Esophagus squamous epithelium (tissue), 5 donors: ENCODE measurements around the gene MGST3. TPM values are rescaled to one million over a fixed set of nuclear protein-coding genes. Genes with fewer than 3 reads are reported as not detected.
"Not testable (repeated sequence)": the region's sequence is repeated elsewhere in the genome, so short reads cannot be mapped to it uniquely, and the experiment has no call there.

Experiments used
- DNase-seq: peaks from one replicate; lab custom pipeline; 2025; lab: John Stamatoyannopoulos, UW
- H3K27ac ChIP-seq, 4 donors: fragments of 200-600 bp; sonication (generic); one replicate each; pipeline ENCODE4 v1.5.1; 2016 to 2019; ENCODE audit warnings: mild to moderate bottlenecking in 1 of 4
- H3K27me3 ChIP-seq, 4 donors: fragments of 200-600 bp; sonication (generic); 1 replicate in 3 of 4; 2 replicates in 1 of 4; pipeline versions ENCODE4 v1.5.1 to v1.6.0; 2017 to 2021; ENCODE audit warnings: antibody characterized with exemption in 1 of 4
- H3K36me3 ChIP-seq, 3 donors: fragments of 200-600 bp; sonication (generic); one replicate each; pipeline ENCODE4 v1.5.1; 2016 to 2019
- H3K4me1 ChIP-seq, 3 donors: fragments of 200-600 bp; sonication (generic); one replicate each; pipeline ENCODE4 v1.5.1; 2017 to 2019
- H3K4me3 ChIP-seq, 4 donors: fragments of 200-600 bp; sonication (generic); 1 replicate in 3 of 4; 2 replicates in 1 of 4; pipeline ENCODE4 v1.5.1; 2016 to 2019; ENCODE audit warnings: mild to moderate bottlenecking in 2 of 4, moderate library complexity in 1 of 4
- H3K9me3 ChIP-seq, 3 donors: fragments of 200-600 bp; sonication (generic); one replicate each; pipeline ENCODE4 v1.5.1; 2016 to 2019
- POLR2A ChIP-seq, 4 donors: fragments of 450-650 bp; IDR thresholded peaks; one replicate each; pipeline ENCODE4 v1.6.1; 2017; ENCODE audit warnings: antibody characterized with exemption in 4 of 4, mild to moderate bottlenecking in 4 of 4, moderate library complexity in 3 of 4
- WGBS, 2 donors: methylation state at CpG; one replicate each; pipeline ENCODE4 v1.1.5; 2018; 5-methylcytosine and 5-hydroxymethylcytosine counted together
- intact Hi-C: fragments of 100-400 bp; cut with DNase I; formaldehyde crosslinking; loops from one replicate; pipeline ENCODE4 v1.15.0; 2022
- total RNA-seq, 4 donors: library from RNA; depleted of rRNA; stranded (reverse); fragments of >200 nt; gene quantifications; one replicate each; pipeline ENCODE4 v1.1.0, GENCODE V29; 2016
- TF ChIP-seq, protein P1 (sequence below), 6 experiments: fragments of 450-650 bp in 4 of 6; fragments of 200-600 bp in 2 of 6; sonication (generic) in 2 of 6; IDR thresholded peaks; one replicate each; pipeline ENCODE4 v1.5.1; 2016 to 2019; ENCODE audit warnings: antibody characterized with exemption in 6 of 6, mild to moderate bottlenecking in 4 of 6, moderate library complexity in 4 of 6
- donor health status: DM: yes; HTN: yes; CAD: no.

The MGST3 gene
- total RNA-seq, 4 donors from 2014 or later: 64.7 to 103 (median 82.9) TPM

- intact Hi-C loops: no loop called here
- no peaks in the 10 kb centered on the region for H3K9me3 ChIP-seq
- no peaks in the 10 kb centered on the region for H3K27me3 ChIP-seq
- H3K27ac ChIP-seq: no peak overlapping the region
- H3K4me3 ChIP-seq: no peak overlapping the region
- H3K36me3 ChIP-seq: peaks cover 0 to 39% (median 5%) of the 10 kb centered on the region in 3 donors
- DNase-seq: no peak
- TF ChIP-seq, protein P1, sequence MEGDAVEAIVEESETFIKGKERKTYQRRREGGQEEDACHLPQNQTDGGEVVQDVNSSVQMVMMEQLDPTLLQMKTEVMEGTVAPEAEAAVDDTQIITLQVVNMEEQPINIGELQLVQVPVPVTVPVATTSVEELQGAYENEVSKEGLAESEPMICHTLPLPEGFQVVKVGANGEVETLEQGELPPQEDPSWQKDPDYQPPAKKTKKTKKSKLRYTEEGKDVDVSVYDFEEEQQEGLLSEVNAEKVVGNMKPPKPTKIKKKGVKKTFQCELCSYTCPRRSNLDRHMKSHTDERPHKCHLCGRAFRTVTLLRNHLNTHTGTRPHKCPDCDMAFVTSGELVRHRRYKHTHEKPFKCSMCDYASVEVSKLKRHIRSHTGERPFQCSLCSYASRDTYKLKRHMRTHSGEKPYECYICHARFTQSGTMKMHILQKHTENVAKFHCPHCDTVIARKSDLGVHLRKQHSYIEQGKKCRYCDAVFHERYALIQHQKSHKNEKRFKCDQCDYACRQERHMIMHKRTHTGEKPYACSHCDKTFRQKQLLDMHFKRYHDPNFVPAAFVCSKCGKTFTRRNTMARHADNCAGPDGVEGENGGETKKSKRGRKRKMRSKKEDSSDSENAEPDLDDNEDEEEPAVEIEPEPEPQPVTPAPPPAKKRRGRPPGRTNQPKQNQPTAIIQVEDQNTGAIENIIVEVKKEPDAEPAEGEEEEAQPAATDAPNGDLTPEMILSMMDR (IDR thresholded peaks at IDR 0.05): no peak
- no peak for TF ChIP-seq POLR2A (IDR thresholded peaks at IDR 0.05)
- peaks cover 0 to 51% (median 7%) of the 10 kb centered on the region in 3 donors for H3K4me1 ChIP-seq
These were observed 16.5 kb downstream of the MGST3 start for GRCh38 chr1:165647517-165647916.

DNA sequence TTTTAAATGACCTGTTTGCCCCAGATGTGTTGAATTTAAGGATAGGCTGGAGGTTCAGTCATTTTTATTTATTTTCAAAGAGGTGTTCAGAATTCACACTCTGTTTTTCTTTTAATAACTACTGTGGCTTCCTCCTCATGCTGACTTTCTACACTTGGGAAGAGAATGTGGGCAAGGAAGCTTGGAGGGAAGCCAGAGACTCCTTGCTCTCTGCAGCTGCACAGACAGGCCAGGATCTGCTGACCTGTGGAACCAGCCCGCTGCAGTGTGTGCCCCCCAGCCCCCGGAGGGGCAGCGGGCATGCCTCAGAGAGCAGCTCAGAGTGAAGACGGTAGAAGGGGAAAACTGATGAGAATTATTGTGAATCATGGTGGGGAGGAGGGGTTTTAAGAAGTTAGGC, 16.9 kb downstream of the MGST3 start:
- peaks cover 0 to 46% (median 7%) of the 10 kb centered on the region in 3 donors for H3K4me1 ChIP-seq
- no peaks in the 10 kb centered on the region for H3K27me3 ChIP-seq
- H3K9me3 ChIP-seq: no peaks in the 10 kb centered on the region
- TF ChIP-seq, protein P1 (IDR thresholded peaks at IDR 0.05): no peak
- no peak for TF ChIP-seq POLR2A (IDR thresholded peaks at IDR 0.05)
- WGBS, 2 donors: 72 to 79% methylated on average over 4 of the region's 4 CpGs
- no peak overlapping the region for H3K4me3 ChIP-seq
- no peak for DNase-seq
- H3K36me3 ChIP-seq: peaks cover 0 to 43% (median 5%) of the 10 kb centered on the region in 3 donors
- intact Hi-C loops: no loop called here
- H3K27ac ChIP-seq: no peak overlapping the region

- intact Hi-C loops: no loop called here
- TF ChIP-seq POLR2A (IDR thresholded peaks at IDR 0.05): no peak
- TF ChIP-seq, protein P1 (IDR thresholded peaks at IDR 0.05): no peak
- Histone ChIP-seq H3K4me1 (peaks cover 0 to 43% (median 7%) of the 10 kb centered on the region in 3 donors), H3K9me3 (no peaks in the 10 kb centered on the region), H3K27me3 (no peaks in the 10 kb centered on the region), H3K4me3 (no peak overlapping the region), H3K36me3 (peaks cover 0 to 54% (median 10%) of the 10 kb centered on the region in 3 donors), H3K27ac (no peak overlapping the region)
- no peak for DNase-seq
- WGBS, 2 donors: 82 to 92% methylated on average over 7 of the region's 7 CpGs
These were observed 18.0 kb downstream of the MGST3 start for GRCh38 chr1:165648919-165649572.

- Histone ChIP-seq H3K36me3 (peaks cover 0 to 75% (median 14%) of the 10 kb centered on the region in 3 donors), H3K27ac (no peak overlapping the region), H3K4me1 (peaks cover 0 to 23% (median 0%) of the 10 kb centered on the region in 3 donors), H3K27me3 (no peaks in the 10 kb centered on the region), H3K9me3 (no peaks in the 10 kb centered on the region), H3K4me3 (no peak overlapping the region)
- 92 to 93% methylated on average over 8 to 9 of the region's 9 CpGs for WGBS, 2 donors
- no peak for DNase-seq
- intact Hi-C loops: no loop called here
- TF ChIP-seq POLR2A (IDR thresholded peaks at IDR 0.05): no peak
- TF ChIP-seq, protein P1 (IDR thresholded peaks at IDR 0.05): no peak
These were observed 20.1 kb downstream of the MGST3 start for GRCh38 chr1:165650981-165651625.

GRCh38 chr1:165658766-165659580, 27.9 kb downstream of the MGST3 start:
- intact Hi-C loops, H3K4me1 ChIP-seq, DNase-seq, H3K9me3 ChIP-seq, H3K27me3 ChIP-seq, H3K27ac ChIP-seq, H3K4me3 ChIP-seq: not testable (repeated sequence)
- H3K36me3 ChIP-seq: peaks cover 5 to 99% (median 27%) of the 10 kb centered on the region in 3 donors
- 90 to 98% methylated on average over 2 to 7 of the region's 9 CpGs for WGBS, 2 donors
